ENCODE data around the gene CHST15. TPM values are rescaled to one million over a fixed set of nuclear protein-coding genes. Genes with fewer than 3 reads are reported as not detected.

CHST15 gene
- total and polyA plus RNA-seq, 2 of the 13 experiments (the other 11 are each of a cell fraction or from before 2014, with no cell fraction given) = 1.4 to 94.7 TPM

GRCh38 chr10:124015991-124016390, 77.4 kb downstream of the CHST15 start:
- no peaks in the 10 kb centered on the region for H3K27me3 ChIP-seq (ENCODE audit: control insufficient read depth in 1 of 2, insufficient read depth in 2 of 2, low read length in 2 of 2)
- no peaks in the 10 kb centered on the region for H3K79me2 ChIP-seq (ENCODE audit: insufficient read depth, low read length)
- H4K20me1 ChIP-seq (ENCODE audit: insufficient read depth, low read length) = peaks cover 13% of the 10 kb centered on the region; the same call in 1 of the 2 replicates
- ChIA-PET CTCF (ENCODE audit: low intra/inter-chr PET ratio, low total read pairs) (no interaction called here), POLR2A (no interaction called here)
- no TSS peak for BruUV-seq (replicated peaks)
- no peak overlapping the region for H3K4me2 ChIP-seq (ENCODE audit: low read depth, low read length)
- intact Hi-C loops (cut with micrococcal nuclease; ENCODE audit: unreplicated experiment) = no loop called here
- H3K4me3 ChIP-seq (replicated peaks in 1 of 3; ENCODE audit: insufficient read depth in 1 of 3, low read depth in 2 of 3, low read length in 3 of 3) = no peak overlapping the region
- no peaks in the 10 kb centered on the region for H3K4me1 ChIP-seq (ENCODE audit: insufficient read depth, low read length)
- 94% methylated on average over 9 of the region's 9 CpGs for WGBS (ENCODE audit: low lambda C conversion rate)
- no peak for DNase-seq (ENCODE audit: low spot score)
- no peak overlapping the region for H3K9ac ChIP-seq (ENCODE audit: insufficient read depth, low read depth, low read length)
- H3K27ac ChIP-seq (ENCODE audit: extremely low read length, insufficient read depth, low read length) = no peak overlapping the region
- no peak overlapping the region for H2AFZ ChIP-seq (ENCODE audit: low read length)
- H3K9me3 ChIP-seq (ENCODE audit: low read length) = peaks cover 13% of the 10 kb centered on the region
- no peak for TF ChIP-seq DRAP1 (CRISPR knock-in tag; IDR thresholded peaks at IDR 0.05)
- peak; percentile 35 for TF ChIP-seq AGO2 (optimal IDR thresholded peaks at IDR 0.05; ENCODE audit: low read depth, low read length)
- TF ChIP-seq, protein P1, sequence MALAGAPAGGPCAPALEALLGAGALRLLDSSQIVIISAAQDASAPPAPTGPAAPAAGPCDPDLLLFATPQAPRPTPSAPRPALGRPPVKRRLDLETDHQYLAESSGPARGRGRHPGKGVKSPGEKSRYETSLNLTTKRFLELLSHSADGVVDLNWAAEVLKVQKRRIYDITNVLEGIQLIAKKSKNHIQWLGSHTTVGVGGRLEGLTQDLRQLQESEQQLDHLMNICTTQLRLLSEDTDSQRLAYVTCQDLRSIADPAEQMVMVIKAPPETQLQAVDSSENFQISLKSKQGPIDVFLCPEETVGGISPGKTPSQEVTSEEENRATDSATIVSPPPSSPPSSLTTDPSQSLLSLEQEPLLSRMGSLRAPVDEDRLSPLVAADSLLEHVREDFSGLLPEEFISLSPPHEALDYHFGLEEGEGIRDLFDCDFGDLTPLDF (CRISPR knock-in tag; IDR thresholded peaks at IDR 0.05) = no peak
- no peak for TF ChIP-seq ZNF780A (CRISPR knock-in tag; IDR thresholded peaks at IDR 0.05)
- TF ChIP-seq ZNF749 (CRISPR knock-in tag; IDR thresholded peaks at IDR 0.05; ENCODE audit: borderline replicate concordance) = no peak
- no peak for TF ChIP-seq ARHGAP35 (CRISPR knock-in tag; IDR thresholded peaks at IDR 0.05; ENCODE audit: borderline replicate concordance)
- no peak for TF ChIP-seq SUZ12 (IDR thresholded peaks at IDR 0.05; ENCODE audit: low read depth, low read length)
- TF ChIP-seq ZNF724P (CRISPR knock-in tag; IDR thresholded peaks at IDR 0.05; ENCODE audit: borderline replicate concordance) = no peak
- in situ Hi-C loops (cut with HindIII; ENCODE audit: extremely low pct_ligation_motif_present, low pct_unique_long_range_greater_than_20kb) = no loop called here
- FAIRE-seq = no peak
- no peak for ATAC-seq
- H3K36me3 ChIP-seq (replicated peaks in 1 of 2; ENCODE audit: control insufficient read depth in 1 of 2, insufficient read depth in 2 of 2, low read length in 2 of 2) = peaks cover 39 to 73% of the 10 kb centered on the region in 2 experiments

Data from HepG2 (cell line).